Panc1 (cell line): ENCODE results near the gene OR6T1.

ENCODE experiments used
- POLR2AphosphoS5 ChIP-seq: IDR thresholded peaks from 2 replicates; pipeline ENCODE4 v1.6.1; 2012; ENCODE audit warnings: mild to moderate bottlenecking, low read depth, low read length, moderate library complexity
- SIN3A ChIP-seq: IDR thresholded peaks from 2 replicates; pipeline ENCODE4 v1.6.1; 2012; ENCODE audit warnings: low read depth, mild to moderate bottlenecking, low read length, moderate library complexity, borderline replicate concordance; ENCODE audit not compliant: insufficient read depth
- TCF7L2 ChIP-seq: IDR thresholded peaks from 2 replicates; pipeline ENCODE4 v1.6.1; 2011; ENCODE audit warnings: mild to moderate bottlenecking, low read depth, low read length, inconsistent platforms
- TF ChIP-seq, protein P1 (sequence below): fragments of 450-650 bp; IDR thresholded peaks from 2 replicates; pipeline ENCODE4 v1.5.1; 2017; ENCODE audit warnings: mild to moderate bottlenecking
- TF ChIP-seq, protein P2 (sequence below), 2 experiments: IDR thresholded peaks; 2 replicates each; pipeline ENCODE4 v1.6.1; 2011 to 2012; ENCODE audit warnings: low read depth in 2 of 2, control low read depth in 1 of 2, low read length in 1 of 2, mild to moderate bottlenecking in 1 of 2, moderate library complexity in 1 of 2; ENCODE audit not compliant: insufficient read depth in 1 of 2

DNA sequence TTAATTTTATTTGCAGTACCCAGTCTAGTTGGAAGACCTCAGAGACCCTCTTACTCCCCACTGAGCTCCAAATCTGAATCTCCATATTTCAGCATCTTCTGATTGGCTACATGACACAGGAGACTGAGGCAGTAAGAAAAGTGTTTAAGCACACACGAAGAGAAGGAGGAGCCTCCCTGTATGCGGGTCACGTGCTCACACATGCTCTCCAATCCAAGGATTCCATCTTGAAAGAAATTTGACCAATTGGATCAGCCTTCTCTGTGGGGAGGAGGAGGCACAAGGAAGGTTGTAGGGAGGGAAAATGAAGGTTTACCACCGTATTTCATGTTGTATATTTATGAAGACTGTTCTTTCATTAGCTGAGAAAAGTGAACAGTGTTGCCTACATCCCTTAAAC is 1.2 kb downstream of the OR6T1 start:
- TF ChIP-seq, protein P1, sequence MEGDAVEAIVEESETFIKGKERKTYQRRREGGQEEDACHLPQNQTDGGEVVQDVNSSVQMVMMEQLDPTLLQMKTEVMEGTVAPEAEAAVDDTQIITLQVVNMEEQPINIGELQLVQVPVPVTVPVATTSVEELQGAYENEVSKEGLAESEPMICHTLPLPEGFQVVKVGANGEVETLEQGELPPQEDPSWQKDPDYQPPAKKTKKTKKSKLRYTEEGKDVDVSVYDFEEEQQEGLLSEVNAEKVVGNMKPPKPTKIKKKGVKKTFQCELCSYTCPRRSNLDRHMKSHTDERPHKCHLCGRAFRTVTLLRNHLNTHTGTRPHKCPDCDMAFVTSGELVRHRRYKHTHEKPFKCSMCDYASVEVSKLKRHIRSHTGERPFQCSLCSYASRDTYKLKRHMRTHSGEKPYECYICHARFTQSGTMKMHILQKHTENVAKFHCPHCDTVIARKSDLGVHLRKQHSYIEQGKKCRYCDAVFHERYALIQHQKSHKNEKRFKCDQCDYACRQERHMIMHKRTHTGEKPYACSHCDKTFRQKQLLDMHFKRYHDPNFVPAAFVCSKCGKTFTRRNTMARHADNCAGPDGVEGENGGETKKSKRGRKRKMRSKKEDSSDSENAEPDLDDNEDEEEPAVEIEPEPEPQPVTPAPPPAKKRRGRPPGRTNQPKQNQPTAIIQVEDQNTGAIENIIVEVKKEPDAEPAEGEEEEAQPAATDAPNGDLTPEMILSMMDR, result no peak
- TF ChIP-seq, protein P2, sequence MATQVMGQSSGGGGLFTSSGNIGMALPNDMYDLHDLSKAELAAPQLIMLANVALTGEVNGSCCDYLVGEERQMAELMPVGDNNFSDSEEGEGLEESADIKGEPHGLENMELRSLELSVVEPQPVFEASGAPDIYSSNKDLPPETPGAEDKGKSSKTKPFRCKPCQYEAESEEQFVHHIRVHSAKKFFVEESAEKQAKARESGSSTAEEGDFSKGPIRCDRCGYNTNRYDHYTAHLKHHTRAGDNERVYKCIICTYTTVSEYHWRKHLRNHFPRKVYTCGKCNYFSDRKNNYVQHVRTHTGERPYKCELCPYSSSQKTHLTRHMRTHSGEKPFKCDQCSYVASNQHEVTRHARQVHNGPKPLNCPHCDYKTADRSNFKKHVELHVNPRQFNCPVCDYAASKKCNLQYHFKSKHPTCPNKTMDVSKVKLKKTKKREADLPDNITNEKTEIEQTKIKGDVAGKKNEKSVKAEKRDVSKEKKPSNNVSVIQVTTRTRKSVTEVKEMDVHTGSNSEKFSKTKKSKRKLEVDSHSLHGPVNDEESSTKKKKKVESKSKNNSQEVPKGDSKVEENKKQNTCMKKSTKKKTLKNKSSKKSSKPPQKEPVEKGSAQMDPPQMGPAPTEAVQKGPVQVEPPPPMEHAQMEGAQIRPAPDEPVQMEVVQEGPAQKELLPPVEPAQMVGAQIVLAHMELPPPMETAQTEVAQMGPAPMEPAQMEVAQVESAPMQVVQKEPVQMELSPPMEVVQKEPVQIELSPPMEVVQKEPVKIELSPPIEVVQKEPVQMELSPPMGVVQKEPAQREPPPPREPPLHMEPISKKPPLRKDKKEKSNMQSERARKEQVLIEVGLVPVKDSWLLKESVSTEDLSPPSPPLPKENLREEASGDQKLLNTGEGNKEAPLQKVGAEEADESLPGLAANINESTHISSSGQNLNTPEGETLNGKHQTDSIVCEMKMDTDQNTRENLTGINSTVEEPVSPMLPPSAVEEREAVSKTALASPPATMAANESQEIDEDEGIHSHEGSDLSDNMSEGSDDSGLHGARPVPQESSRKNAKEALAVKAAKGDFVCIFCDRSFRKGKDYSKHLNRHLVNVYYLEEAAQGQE (IDR thresholded peaks at IDR 0.05; ENCODE audit: insufficient read depth in 1 of 2, low read depth in 2 of 2, low read length in 1 of 2), result no peak
- TF ChIP-seq POLR2AphosphoS5 (no peak), SIN3A (no peak), TCF7L2 (no peak)
